HEK293T (cell line): ENCODE data around the gene INKA2.

Experiments
- ARNT ChIP-seq: fragments of 450-650 bp; IDR thresholded peaks from 2 replicates; pipeline ENCODE4 v1.6.1; 2017; ENCODE audit warnings: mild to moderate bottlenecking
- BHLHE40 ChIP-seq: fragments of 450-650 bp; IDR thresholded peaks from 2 replicates; pipeline ENCODE4 v1.6.1; 2016; ENCODE audit warnings: mild to moderate bottlenecking, moderate library complexity, borderline replicate concordance
- CTBP1 ChIP-seq: fragments of 450-650 bp; IDR thresholded peaks from 2 replicates; pipeline ENCODE4 v1.6.1; 2016; ENCODE audit warnings: borderline replicate concordance
- ELF4 ChIP-seq: fragments of 450-650 bp; IDR thresholded peaks from 2 replicates; pipeline ENCODE4 v1.6.1; 2017; ENCODE audit warnings: antibody characterized with exemption
- FOXA1 ChIP-seq: fragments of 450-650 bp; IDR thresholded peaks from 2 replicates; pipeline ENCODE4 v1.6.1; 2016; ENCODE audit warnings: mild to moderate bottlenecking
- FOXK2 ChIP-seq: fragments of 450-650 bp; IDR thresholded peaks from 2 replicates; pipeline ENCODE4 v1.6.1; 2016; ENCODE audit warnings: mild to moderate bottlenecking
- FOXM1 ChIP-seq: fragments of 450-650 bp; IDR thresholded peaks from 2 replicates; pipeline ENCODE4 v1.6.1; 2017; ENCODE audit warnings: mild to moderate bottlenecking, borderline replicate concordance
- HDGF ChIP-seq: fragments of 450-650 bp; IDR thresholded peaks from 2 replicates; pipeline ENCODE4 v1.6.1; 2017; ENCODE audit warnings: antibody characterized with exemption, borderline replicate concordance
- L3MBTL2 ChIP-seq: fragments of 450-650 bp; conservative IDR thresholded peaks from 2 replicates; pipeline ENCODE4 v1.6.1; 2016; ENCODE audit warnings: mild to moderate bottlenecking
- LEF1 ChIP-seq: fragments of 450-650 bp; IDR thresholded peaks from 2 replicates; pipeline ENCODE4 v1.6.1; 2017; ENCODE audit warnings: mild to moderate bottlenecking, borderline replicate concordance
- SP1 ChIP-seq: fragments of 450-650 bp; IDR thresholded peaks from 2 replicates; pipeline ENCODE4 v1.6.1; 2017
- SUZ12 ChIP-seq: fragments of 450-650 bp; IDR thresholded peaks from 2 replicates; pipeline ENCODE4 v1.6.1; 2016; ENCODE audit warnings: mild to moderate bottlenecking
- TARDBP ChIP-seq: fragments of 450-650 bp; IDR thresholded peaks from 2 replicates; pipeline ENCODE4 v1.6.1; 2016
- ZNF384 ChIP-seq: fragments of 450-650 bp; IDR thresholded peaks from 2 replicates; pipeline ENCODE4 v1.6.1; 2016

DNA sequence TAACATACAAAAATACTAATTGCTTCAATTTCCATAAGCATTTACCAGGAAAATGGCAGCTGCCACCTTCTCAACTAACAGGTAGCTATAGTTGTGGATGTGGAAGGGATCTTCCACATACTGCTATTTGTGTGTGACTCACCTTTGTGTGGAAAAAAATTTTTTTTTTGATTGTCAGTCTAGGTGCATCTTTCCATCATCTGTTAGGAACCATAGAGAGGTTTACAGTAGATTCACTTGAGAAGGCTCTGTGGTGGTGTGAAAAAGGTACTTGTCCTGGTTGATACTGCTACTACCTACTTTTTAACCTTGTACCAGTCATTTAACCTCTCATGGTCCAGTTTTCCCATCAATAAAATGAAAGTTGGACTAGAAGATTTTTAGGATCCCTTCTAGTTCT lies 29.4 kb upstream of the INKA2 start:
- TF ChIP-seq SP1 (no peak), SUZ12 (no peak), L3MBTL2 (no peak), LEF1 (no peak), ARNT (no peak), FOXK2 (no peak), FOXM1 (no peak), FOXA1 (no peak), CTBP1 (no peak), HDGF (no peak), BHLHE40 (no peak), TARDBP (no peak), ELF4 (no peak), ZNF384 (no peak)
